Mucosa of stomach (tissue), 1 donor: ENCODE data around the gene MYH7.

Experiments used
- H3K27me3 ChIP-seq: one replicate; pipeline ENCODE4 v1.7.0; 2013; ENCODE audit warnings: mild to moderate bottlenecking, low read length; ENCODE audit not compliant: control insufficient read depth, insufficient read depth
- H3K36me3 ChIP-seq: one replicate; pipeline ENCODE4 v1.7.0; 2013; ENCODE audit warnings: low read length; ENCODE audit not compliant: control insufficient read depth, insufficient read depth
- H3K4me1 ChIP-seq: one replicate; pipeline ENCODE4 v1.7.0; 2013; ENCODE audit warnings: mild to moderate bottlenecking, low read length; ENCODE audit not compliant: control insufficient read depth, insufficient read depth
- H3K4me3 ChIP-seq: one replicate; pipeline ENCODE4 v1.7.0; 2013; ENCODE audit warnings: low read length
- H3K9ac ChIP-seq: one replicate; pipeline ENCODE4 v1.7.0; 2013; ENCODE audit warnings: mild to moderate bottlenecking, low read length, moderate library complexity
- H3K9me3 ChIP-seq: one replicate; pipeline ENCODE4 v1.7.0; 2013; ENCODE audit warnings: mild to moderate bottlenecking, low read length, moderate library complexity; ENCODE audit not compliant: control insufficient read depth
- donor health status: Pancreatic carcinoma.

Gene MYH7

DNA sequence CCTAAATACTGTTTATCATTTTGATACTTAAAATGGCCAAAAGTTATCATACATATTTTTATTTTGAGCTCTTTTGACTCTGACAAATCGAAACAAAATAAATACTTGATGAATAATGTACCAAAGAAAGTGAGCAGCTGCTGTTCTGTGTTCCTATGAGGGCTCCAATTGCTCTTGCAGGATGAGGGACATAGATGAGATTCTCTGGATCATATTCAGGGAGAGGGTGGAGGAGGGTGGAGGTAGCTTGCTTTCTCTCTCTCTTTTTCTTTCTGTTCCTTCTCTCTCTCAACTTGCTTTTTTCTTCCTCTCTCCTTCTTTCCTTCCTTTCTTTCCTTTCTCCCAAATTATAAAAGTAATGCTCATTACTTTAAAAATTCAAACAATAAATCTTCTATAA is 8.9 kb upstream of the MYH7 start:
- Histone ChIP-seq H3K27me3 (no peaks in the 10 kb centered on the region), H3K9ac (no peak overlapping the region), H3K36me3 (no peaks in the 10 kb centered on the region), H3K9me3 (no peaks in the 10 kb centered on the region), H3K4me3 (no peak overlapping the region), H3K4me1 (peaks cover 19% of the 10 kb centered on the region)

- peaks cover 19% of the 10 kb centered on the region for H3K4me1 ChIP-seq
- H3K27me3 ChIP-seq: no peaks in the 10 kb centered on the region
- no peak overlapping the region for H3K9ac ChIP-seq
- H3K4me3 ChIP-seq: no peak overlapping the region
- H3K36me3 ChIP-seq: no peaks in the 10 kb centered on the region
- no peaks in the 10 kb centered on the region for H3K9me3 ChIP-seq
These were observed 8.4 kb upstream of the MYH7 start for GRCh38 chr14:23443881-23444280.

DNA sequence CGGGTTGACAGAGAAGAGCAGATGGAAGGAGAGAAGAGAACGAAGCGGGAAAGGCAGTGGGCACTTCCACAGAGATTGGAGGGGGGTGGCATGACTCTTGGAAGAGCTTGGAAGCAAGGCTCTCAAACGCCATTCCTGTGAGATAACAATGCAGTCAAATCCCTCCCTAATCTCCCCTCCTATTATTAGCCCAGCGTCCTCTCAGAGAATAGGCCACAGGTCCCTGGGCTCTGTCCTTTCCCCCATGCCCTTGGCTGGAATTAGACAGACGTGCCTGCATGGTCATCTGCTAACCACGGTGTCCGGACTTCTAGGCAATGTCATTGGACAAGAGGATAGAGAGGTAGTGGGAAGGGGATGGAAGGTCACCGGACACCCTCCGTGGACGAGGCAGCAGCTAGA is 8.0 kb upstream of the MYH7 start:
- Histone ChIP-seq H3K9ac (no peak overlapping the region), H3K4me3 (no peak overlapping the region), H3K36me3 (no peaks in the 10 kb centered on the region), H3K4me1 (peaks cover 19% of the 10 kb centered on the region), H3K27me3 (no peaks in the 10 kb centered on the region), H3K9me3 (no peaks in the 10 kb centered on the region)

- no peaks in the 10 kb centered on the region for H3K36me3 ChIP-seq
- H3K4me1 ChIP-seq: peaks cover 17% of the 10 kb centered on the region
- H3K9ac ChIP-seq: no peak overlapping the region
- no peaks in the 10 kb centered on the region for H3K27me3 ChIP-seq
- no peaks in the 10 kb centered on the region for H3K9me3 ChIP-seq
- H3K4me3 ChIP-seq: no peak overlapping the region
These were observed 7.4 kb upstream of the MYH7 start for GRCh38 chr14:23442721-23443356.

- Histone ChIP-seq H3K27me3 (no peaks in the 10 kb centered on the region), H3K9ac (no peak overlapping the region), H3K4me3 (no peak overlapping the region), H3K9me3 (no peaks in the 10 kb centered on the region), H3K36me3 (no peaks in the 10 kb centered on the region), H3K4me1 (no peaks in the 10 kb centered on the region)
These were observed 5.6 kb upstream of the MYH7 start for GRCh38 chr14:23441076-23441475.

- Histone ChIP-seq H3K36me3 (no peaks in the 10 kb centered on the region), H3K9ac (no peak overlapping the region), H3K27me3 (no peaks in the 10 kb centered on the region), H3K4me1 (no peaks in the 10 kb centered on the region), H3K9me3 (no peaks in the 10 kb centered on the region), H3K4me3 (no peak overlapping the region)
These were observed 3.8 kb upstream of the MYH7 start for GRCh38 chr14:23439107-23439835.

DNA sequence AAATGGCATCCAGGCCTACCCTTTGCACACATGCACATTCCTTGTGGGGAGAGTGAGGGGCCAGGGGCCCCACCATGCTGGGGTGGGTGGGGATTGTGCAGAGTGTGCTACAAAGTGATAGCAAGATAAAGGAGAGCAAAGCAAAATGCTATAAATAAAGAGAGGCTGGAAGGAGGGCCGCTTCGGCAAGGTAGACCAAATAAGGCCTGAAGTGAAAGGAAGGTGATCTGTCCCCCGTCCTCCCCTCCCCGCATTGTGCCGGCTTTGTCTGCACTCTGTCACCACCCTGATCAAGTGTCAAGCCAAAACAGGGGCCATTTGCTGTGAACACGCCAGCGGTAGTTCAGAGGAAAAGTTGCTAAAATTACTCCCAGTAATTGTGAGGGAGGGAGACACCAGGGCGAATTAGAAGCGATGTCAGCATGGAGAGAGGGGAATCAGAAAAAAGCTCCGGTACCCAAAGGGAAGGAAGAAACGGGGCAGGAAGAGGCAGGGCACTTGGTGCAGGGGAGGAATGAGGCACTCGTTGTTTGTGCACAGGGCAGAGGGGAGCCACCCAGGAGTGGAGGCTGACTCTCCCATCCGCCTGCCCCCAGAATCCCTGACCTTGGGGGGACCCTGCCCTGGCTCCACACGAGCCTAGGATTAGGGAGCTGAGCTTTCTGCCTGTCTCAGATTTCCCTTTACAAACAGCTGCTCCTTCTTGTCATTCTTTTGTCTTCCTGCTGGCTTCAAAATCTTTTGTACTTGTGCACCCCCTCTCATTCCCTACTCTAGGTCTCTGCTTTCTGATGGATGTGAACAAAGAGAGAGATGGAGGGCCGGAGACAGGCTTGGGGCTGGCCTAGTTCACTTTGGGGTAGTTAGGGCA is 2.9 kb upstream of the MYH7 start:
- Histone ChIP-seq H3K36me3 (no peaks in the 10 kb centered on the region), H3K9me3 (no peaks in the 10 kb centered on the region), H3K4me1 (no peaks in the 10 kb centered on the region), H3K9ac (no peak overlapping the region), H3K27me3 (no peaks in the 10 kb centered on the region), H3K4me3 (no peak overlapping the region)

DNA sequence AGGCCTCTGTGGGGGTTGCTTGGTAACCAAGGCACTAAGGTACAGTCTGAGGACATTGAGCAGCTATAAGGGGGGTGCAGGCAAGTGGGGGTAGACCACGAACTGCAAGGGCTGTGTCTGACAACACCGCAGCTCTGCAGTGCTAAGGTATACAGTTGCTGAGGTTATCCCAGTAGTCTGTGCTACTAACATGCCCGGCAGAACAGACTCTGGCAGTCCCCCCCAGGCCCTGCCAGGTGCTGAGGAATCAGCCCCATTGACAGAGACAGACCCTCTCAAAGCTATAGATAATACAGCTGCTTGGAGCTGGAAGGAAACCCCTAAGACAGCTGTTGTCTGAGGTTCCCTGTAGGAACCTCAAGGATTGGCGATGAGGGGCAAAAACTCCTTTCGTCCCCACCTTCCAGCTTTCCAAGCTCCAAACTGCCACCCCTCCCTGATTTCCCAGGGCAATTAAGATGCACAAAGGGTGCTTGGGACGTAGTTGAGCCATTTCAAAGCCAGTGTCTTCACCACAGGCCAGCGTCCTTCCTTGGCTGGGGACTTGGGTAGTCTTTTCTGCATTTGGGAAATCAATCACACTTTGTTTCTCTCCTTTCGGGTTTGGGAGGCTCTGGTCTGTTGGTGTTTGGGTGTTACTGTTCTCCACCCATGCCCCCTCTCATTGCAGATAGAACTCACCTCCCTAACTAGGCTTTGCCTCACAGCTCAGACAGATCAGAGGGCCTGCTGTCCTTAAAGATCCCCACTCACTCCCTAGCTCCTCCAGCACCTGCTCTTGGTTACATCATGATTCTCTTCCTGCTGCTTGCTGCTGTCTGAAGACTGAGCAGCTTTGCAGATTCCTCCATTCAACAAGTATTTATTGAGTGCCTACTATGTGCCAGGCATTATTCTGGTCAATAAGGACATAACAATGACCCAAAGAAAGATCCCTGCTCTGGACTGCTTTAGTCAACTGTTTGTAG is 2.0 kb upstream of the MYH7 start:
- no peak overlapping the region for H3K4me3 ChIP-seq

GRCh38 chr14:23436327-23437132 is 1.1 kb upstream of the MYH7 start:
- H3K36me3 ChIP-seq: no peaks in the 10 kb centered on the region
- no peak overlapping the region for H3K9ac ChIP-seq
- H3K4me1 ChIP-seq: no peaks in the 10 kb centered on the region
- H3K4me3 ChIP-seq: no peak overlapping the region
- no peaks in the 10 kb centered on the region for H3K27me3 ChIP-seq
- no peaks in the 10 kb centered on the region for H3K9me3 ChIP-seq

More for the DNA sequence above, 2.0 kb upstream of the MYH7 start:
- Histone ChIP-seq H3K4me1 (no peaks in the 10 kb centered on the region), H3K36me3 (no peaks in the 10 kb centered on the region), H3K27me3 (no peaks in the 10 kb centered on the region), H3K9me3 (no peaks in the 10 kb centered on the region), H3K9ac (no peak overlapping the region)

GRCh38 chr14:23434488-23435222 is 805 bp downstream of the MYH7 start:
- no peaks in the 10 kb centered on the region for H3K9me3 ChIP-seq
- H3K4me3 ChIP-seq: no peak overlapping the region

More at GRCh38 chr14:23434488-23435222, 805 bp downstream of the MYH7 start:
- H3K27me3 ChIP-seq: no peaks in the 10 kb centered on the region
- H3K36me3 ChIP-seq: no peaks in the 10 kb centered on the region
- no peak overlapping the region for H3K9ac ChIP-seq
- H3K4me1 ChIP-seq: no peaks in the 10 kb centered on the region
